ENCODE results near the gene MYH4. TPM values are rescaled to one million over a fixed set of nuclear protein-coding genes. Genes with fewer than 3 reads are reported as not detected.

Gene MYH4
- total RNA-seq, 1 donor from 2014 or later: not detected

DNA sequence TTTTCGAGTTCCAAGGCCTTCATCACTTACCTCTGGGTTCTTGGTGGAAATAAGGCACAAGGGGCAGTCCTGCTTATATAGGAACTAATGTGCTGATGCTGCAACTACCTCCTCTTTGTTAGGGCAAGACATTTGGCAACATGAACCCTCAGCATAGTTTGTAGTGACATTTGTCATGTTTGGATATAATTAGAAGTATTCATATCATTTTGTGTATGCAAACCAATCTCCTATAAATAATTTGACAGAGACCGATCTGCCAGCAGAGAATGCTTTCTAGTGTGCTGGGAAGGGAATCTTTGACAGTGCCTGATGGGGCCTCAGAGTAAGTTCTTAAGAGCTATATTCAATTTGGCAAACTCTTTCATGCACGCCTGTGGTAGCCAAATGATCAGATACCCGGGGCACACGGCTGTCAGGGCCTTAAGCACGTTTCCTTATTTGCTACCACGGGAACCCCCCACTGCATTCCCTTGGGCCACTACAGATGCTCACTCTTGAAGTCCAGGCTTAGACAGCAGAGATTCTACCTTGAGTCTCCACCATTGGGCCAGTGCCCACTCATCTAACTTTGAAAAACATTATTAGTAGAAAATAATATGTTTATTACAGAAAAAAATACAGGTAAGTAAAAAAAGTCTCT, 47.3 kb downstream of the MYH4 start, which contains the start of gene MYH8:
MYH8 (minus strand) TSS at position 51 of the 643 bp plus-strand sequence. CDS start 1,723 bp downstream, outside the sequence.
- no peak for DNase-seq (ENCODE audit: low read depth, low spot score)

DNA sequence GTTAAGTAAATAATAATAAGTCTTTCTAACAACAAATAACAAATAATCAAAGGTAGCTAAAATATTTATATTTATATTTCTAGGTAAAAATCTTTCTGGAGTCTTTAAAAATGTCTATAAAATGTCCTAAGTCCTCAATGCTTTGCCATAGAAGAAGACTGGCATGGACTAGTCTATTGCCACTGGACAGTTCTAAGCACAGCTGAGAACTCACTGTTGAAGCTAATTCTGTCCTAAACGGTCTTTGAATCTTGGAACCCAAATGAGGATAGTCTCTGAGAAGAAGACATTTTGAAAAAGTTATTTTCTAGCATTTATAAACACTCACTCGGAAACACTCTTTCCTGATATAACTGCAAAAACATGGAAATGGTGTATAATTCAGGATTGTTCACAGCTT, 48.1 kb downstream of the MYH4 start:
- DNase-seq (ENCODE audit: low read depth, low spot score): no peak

- no peak for DNase-seq (ENCODE audit: low read depth, low spot score)
These were observed 48.5 kb downstream of the MYH4 start for GRCh38 chr17:10420811-10421210.

GRCh38 chr17:10417431-10417830, 51.9 kb downstream of the MYH4 start:
- no peak for DNase-seq (ENCODE audit: low read depth, low spot score)

- DNase-seq (ENCODE audit: low read depth, low spot score): no peak
These were observed 54.2 kb downstream of the MYH4 start for GRCh38 chr17:10415161-10415560.

DNA sequence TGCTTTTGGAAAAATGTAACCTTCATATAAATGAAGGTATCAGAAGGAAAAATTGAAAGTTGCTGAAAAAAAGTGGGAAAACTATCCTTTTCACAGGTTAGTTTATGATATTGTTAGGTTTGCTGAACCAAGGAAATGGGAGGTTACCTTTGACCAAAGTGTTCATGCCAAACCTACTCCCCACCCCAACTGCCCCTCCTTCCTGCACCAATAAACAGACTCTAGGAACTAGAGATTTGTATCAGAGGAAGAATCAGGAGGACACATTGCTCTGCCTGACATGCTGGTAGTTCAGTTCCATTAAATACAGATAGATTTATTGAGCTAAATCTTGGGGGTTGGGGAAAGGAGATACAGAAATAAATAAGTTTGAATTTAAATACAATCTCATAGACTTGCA, 65.8 kb downstream of the MYH4 start:
- no peak for DNase-seq (ENCODE audit: low read depth, low spot score)

GRCh38 chr17:10398352-10398751, 71.0 kb downstream of the MYH4 start:
- no peak for DNase-seq (ENCODE audit: low read depth, low spot score)

DNA sequence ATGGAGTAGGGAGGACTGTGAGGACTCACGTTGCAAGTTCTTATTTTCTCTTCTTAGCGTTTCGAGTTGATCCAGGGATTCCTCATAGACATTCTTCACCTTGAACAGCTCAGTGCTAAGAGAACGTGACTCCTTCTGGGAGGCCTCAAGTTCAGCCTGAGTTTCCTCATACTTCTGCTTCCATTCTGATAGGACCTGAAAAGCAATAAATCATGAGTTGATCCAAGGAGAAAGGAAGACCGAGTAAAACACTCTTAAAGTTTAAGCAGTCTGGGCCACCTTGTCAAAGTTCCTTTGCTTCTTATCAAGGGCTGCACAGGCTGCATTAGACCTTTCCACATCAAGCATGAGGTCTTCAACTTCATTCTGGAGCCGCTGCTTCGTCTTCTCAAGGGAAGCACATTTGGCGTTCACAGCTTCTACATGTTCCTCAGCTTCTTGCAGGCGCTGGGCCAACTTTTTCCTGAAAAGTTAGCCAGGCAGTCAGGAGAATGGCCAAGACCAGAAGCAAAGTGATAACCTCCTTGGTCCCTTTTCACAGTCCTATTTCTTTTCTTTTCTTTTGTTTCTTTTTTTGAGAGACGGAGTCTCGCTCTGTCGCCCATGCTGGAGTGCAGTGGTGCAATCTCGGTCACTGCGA, 72.7 kb downstream of the MYH4 start:
- no peak for DNase-seq (ENCODE audit: low read depth, low spot score)

DNA sequence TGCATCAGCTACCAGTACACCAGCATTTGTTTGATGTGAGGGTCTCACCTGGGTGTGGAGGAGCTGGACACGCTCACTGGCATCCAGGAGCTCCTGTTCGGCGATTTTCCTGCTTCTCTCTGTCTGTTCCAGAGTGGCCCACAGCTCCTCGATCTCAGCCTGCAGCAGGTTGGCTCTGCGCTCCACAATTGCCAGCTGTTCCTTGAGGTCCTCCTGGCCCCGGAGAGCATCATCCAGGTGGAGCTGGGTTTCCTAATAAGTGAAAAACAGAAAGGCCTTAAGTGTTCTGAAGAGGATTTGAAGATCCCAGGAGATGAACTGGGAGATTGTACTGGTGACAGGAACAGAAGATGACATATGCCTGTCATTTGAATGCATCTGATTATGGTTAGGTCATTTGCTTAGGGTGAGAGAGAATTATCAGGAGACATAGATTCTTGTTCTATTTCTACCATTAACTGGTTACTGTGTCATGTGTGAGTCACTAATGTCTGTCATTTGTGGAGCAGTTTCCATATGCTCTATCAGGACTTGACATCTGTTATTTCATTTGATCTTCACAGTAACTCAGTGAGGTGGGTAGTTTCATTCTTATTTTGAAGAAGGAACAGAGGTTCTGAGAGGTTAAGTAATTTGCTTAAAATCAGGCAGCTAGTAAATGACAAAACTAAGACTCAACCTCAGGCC, 75.0 kb downstream of the MYH4 start:
- DNase-seq (ENCODE audit: low read depth, low spot score): no peak

Other genes with a start within 250 kb of the MYH4 start
- not detected in 2 replicates for gene MYH13, start 96.6 kb downstream of the MYH4 start, total RNA-seq
- not detected in 2 replicates for gene MYH8, start 47.6 kb downstream of the MYH4 start, total RNA-seq
- gene MYH1, start 49.0 kb upstream of the MYH4 start, total RNA-seq: not detected in 2 replicates
- not detected in 2 replicates for gene MYH2, start 80.1 kb upstream of the MYH4 start, total RNA-seq
- gene MYH3, start 187.8 kb upstream of the MYH4 start, total RNA-seq: 0.07 and 0.71 TPM in 2 replicates
- 41.2 and 47.5 TPM in 2 replicates for gene SCO1, start 228.0 kb upstream of the MYH4 start, total RNA-seq
- gene ADPRM, start 228.0 kb upstream of the MYH4 start, total RNA-seq: 9.2 and 13.5 TPM in 2 replicates